Upper lobe of left lung (tissue), 6 donors: Measurements from ENCODE around the gene ADGRL3. TPM values are rescaled to one million over a fixed set of nuclear protein-coding genes. Genes with fewer than 3 reads are reported as not detected.

Source experiments
- ATAC-seq, 2 donors: fragments of 200-7000 bp; cut with Tn5 transposase; one replicate each; pipeline ENCODE4 v1.9.1; 2022; ENCODE audit warnings: mild to moderate bottlenecking in 2 of 2, moderate library complexity in 2 of 2; ENCODE audit not compliant: low FRiP score in 2 of 2
- DNase-seq, 2 donors: peaks; one replicate each; pipeline ENCODE4 v3.0.0-alpha.2; 2019 to 2020
- H3K27ac ChIP-seq, 4 donors: fragments of 200-600 bp; sonication (generic); one replicate each; pipeline ENCODE4 v1.5.1; 2016 to 2019
- H3K27me3 ChIP-seq, 4 donors: fragments of 200-600 bp; sonication (generic); one replicate each; pipeline ENCODE4 v1.5.1; 2017 to 2019
- H3K36me3 ChIP-seq, 4 donors: fragments of 200-600 bp; sonication (generic); one replicate each; pipeline ENCODE4 v1.5.1; 2016 to 2019
- H3K4me1 ChIP-seq, 4 donors: fragments of 200-600 bp; sonication (generic); one replicate each; pipeline ENCODE4 v1.5.1; 2018 to 2019
- H3K4me3 ChIP-seq, 4 donors: fragments of 200-600 bp; sonication (generic); one replicate each; pipeline ENCODE4 v1.5.1; 2017 to 2019; ENCODE audit warnings: mild to moderate bottlenecking in 2 of 4, moderate library complexity in 1 of 4
- H3K9me3 ChIP-seq, 4 donors: fragments of 200-600 bp; sonication (generic); one replicate each; pipeline ENCODE4 v1.5.1; 2018 to 2019
- EP300 ChIP-seq, 4 donors: sonication (generic); formaldehyde crosslinking; IDR thresholded peaks; one replicate each; pipeline ENCODE4 v1.5.1; 2017; ENCODE audit warnings: antibody characterized with exemption in 4 of 4, control low read depth in 2 of 4
- POLR2A ChIP-seq, 4 donors: fragments of 450-650 bp; IDR thresholded peaks; one replicate each; pipeline ENCODE4 v1.5.1; 2016 to 2017; ENCODE audit warnings: antibody characterized with exemption in 4 of 4, mild to moderate bottlenecking in 2 of 4
- POLR2AphosphoS5 ChIP-seq, 2 donors: sonication (generic); formaldehyde crosslinking; IDR thresholded peaks; one replicate each; pipeline ENCODE4 v1.5.1; 2017; ENCODE audit warnings: antibody characterized with exemption in 2 of 2
- WGBS, 2 donors: methylation state at CpG; one replicate each; pipeline ENCODE4 v1.1.5; 2017 to 2018; 5-methylcytosine and 5-hydroxymethylcytosine counted together
- total RNA-seq, 6 donors: library from RNA; depleted of rRNA in 4 of 6; stranded (reverse); fragments of >200 nt in 4 of 6; gene quantifications; one replicate each; pipeline versions ENCODE4 v1.1.0 to v1.2.1, GENCODE V29; 2016 to 2021
- TF ChIP-seq, protein P1 (sequence below), 6 experiments: fragments of 450-650 bp in 4 of 6; fragments of 200-600 bp in 2 of 6; sonication (generic) in 2 of 6; IDR thresholded peaks; one replicate each; pipeline ENCODE4 v1.5.1; 2016 to 2019; ENCODE audit warnings: antibody characterized with exemption in 6 of 6
- donor health status: DM: no; HTN: no; CAD: no; lungs with moderate emphysema.
- donor health status: DM: no; HTN: yes; CAD: no; lungs with severe emphysema.

ADGRL3 gene
- total RNA-seq, 6 donors from 2014 or later = 1.0 to 8.5 (median 2.9) TPM

DNA sequence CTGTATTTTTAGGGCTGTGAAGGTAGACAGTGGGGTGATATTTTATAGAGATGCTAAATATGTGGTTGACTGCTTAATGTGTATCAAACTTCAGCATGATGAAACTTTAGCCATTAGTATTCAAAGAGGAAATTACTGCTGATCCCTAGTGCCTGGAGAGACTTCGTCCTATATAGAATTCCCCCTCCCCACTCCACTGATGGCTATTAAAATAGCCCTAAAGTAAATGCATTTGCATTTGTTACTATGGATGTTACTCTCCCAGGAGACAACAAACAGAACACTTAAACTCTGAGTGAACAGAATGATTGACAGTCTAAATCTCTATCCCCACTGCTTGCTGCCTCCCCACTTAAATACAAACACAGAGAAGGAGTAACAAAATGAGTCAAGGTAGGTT lies 39.1 kb downstream of the ADGRL3 start:
- H3K4me3 ChIP-seq = no peak overlapping the region
- ATAC-seq = no peak
- no peaks in the 10 kb centered on the region for H3K4me1 ChIP-seq
- no peaks in the 10 kb centered on the region for H3K9me3 ChIP-seq
- TF ChIP-seq POLR2AphosphoS5 (IDR thresholded peaks at IDR 0.05) (no peak), EP300 (IDR thresholded peaks at IDR 0.05) (no peak), POLR2A (IDR thresholded peaks at IDR 0.05) (no peak)
- TF ChIP-seq, protein P1, sequence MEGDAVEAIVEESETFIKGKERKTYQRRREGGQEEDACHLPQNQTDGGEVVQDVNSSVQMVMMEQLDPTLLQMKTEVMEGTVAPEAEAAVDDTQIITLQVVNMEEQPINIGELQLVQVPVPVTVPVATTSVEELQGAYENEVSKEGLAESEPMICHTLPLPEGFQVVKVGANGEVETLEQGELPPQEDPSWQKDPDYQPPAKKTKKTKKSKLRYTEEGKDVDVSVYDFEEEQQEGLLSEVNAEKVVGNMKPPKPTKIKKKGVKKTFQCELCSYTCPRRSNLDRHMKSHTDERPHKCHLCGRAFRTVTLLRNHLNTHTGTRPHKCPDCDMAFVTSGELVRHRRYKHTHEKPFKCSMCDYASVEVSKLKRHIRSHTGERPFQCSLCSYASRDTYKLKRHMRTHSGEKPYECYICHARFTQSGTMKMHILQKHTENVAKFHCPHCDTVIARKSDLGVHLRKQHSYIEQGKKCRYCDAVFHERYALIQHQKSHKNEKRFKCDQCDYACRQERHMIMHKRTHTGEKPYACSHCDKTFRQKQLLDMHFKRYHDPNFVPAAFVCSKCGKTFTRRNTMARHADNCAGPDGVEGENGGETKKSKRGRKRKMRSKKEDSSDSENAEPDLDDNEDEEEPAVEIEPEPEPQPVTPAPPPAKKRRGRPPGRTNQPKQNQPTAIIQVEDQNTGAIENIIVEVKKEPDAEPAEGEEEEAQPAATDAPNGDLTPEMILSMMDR (IDR thresholded peaks at IDR 0.05) = no peak
- 85 to 94% methylated on average over 1 of the region's 1 CpG for WGBS, 2 donors
- no peaks in the 10 kb centered on the region for H3K36me3 ChIP-seq
- H3K27ac ChIP-seq = no peak overlapping the region
- DNase-seq = no peak
- no peaks in the 10 kb centered on the region for H3K27me3 ChIP-seq

DNA sequence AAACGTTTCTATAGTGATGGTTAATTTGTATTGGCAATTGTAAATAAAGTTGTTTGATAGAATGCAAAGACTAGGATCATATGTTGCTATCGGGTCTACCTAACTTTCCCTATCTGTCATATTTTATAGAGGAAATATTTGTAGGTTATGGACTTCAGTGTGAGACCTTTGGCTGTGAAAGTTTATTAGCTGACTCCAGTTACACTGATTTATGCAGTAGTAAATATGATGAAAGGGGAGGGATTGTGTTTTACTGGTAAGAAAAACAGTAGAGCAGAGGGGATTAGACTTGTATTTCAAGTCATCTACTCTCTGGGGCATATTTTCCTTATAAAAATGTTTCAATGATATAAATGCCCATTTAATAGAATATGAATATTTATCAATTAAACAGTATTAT lies 43.8 kb downstream of the ADGRL3 start:
- WGBS, 2 donors = 37 to 56% methylated on average over 2 of the region's 2 CpGs
- DNase-seq (no peak), ATAC-seq (no peak)
- H3K4me1 ChIP-seq = no peaks in the 10 kb centered on the region
- H3K9me3 ChIP-seq = no peaks in the 10 kb centered on the region
- no peak overlapping the region for H3K27ac ChIP-seq
- no peaks in the 10 kb centered on the region for H3K36me3 ChIP-seq
- TF ChIP-seq POLR2AphosphoS5 (IDR thresholded peaks at IDR 0.05) (no peak), EP300 (IDR thresholded peaks at IDR 0.05) (no peak), POLR2A (IDR thresholded peaks at IDR 0.05) (no peak)
- TF ChIP-seq, protein P1 (IDR thresholded peaks at IDR 0.05) = no peak
- no peaks in the 10 kb centered on the region for H3K27me3 ChIP-seq
- H3K4me3 ChIP-seq = no peak overlapping the region

DNA sequence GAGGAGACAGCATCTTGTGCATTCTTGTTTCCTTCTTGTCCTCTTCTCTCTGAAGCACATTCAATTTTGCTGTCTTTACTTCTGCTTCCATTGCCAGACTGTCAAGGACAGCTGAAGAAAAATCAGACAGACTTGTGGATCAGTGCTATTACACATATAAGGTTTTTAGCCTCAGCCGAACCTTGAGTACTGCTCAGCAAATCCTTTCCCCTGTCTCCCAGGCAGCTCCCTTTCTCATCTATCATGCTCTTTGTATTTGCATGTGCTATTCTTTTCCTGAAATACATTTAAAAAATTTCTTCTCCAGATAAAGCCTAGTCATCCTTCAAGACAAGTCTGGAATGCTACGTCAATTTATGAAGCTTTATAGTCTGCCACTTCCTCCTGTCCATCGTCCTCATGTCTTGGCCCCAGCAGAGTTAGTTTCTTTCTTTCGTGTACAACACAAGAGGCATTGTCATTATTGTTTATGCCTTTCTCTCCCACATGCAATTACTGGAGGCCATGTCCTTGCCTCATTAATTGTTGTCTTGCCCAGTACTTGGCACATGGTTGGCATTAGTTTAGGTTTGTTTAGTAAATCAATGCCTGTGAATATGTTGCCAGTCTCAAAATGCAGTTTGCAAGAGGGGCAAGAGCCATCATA lies 45.1 kb downstream of the ADGRL3 start:
- Histone ChIP-seq H3K36me3 (no peaks in the 10 kb centered on the region), H3K4me1 (no peaks in the 10 kb centered on the region), H3K9me3 (no peaks in the 10 kb centered on the region), H3K27me3 (no peaks in the 10 kb centered on the region), H3K4me3 (no peak overlapping the region), H3K27ac (no peak overlapping the region)
- ATAC-seq = no peak
- TF ChIP-seq, protein P1 (IDR thresholded peaks at IDR 0.05) = no peak
- no peak for TF ChIP-seq EP300 (IDR thresholded peaks at IDR 0.05)
- TF ChIP-seq POLR2AphosphoS5 (IDR thresholded peaks at IDR 0.05) = no peak
- no peak for TF ChIP-seq POLR2A (IDR thresholded peaks at IDR 0.05)
- 56 to 68% methylated on average over 4 of the region's 4 CpGs for WGBS, 2 donors
- no peak for DNase-seq

DNA sequence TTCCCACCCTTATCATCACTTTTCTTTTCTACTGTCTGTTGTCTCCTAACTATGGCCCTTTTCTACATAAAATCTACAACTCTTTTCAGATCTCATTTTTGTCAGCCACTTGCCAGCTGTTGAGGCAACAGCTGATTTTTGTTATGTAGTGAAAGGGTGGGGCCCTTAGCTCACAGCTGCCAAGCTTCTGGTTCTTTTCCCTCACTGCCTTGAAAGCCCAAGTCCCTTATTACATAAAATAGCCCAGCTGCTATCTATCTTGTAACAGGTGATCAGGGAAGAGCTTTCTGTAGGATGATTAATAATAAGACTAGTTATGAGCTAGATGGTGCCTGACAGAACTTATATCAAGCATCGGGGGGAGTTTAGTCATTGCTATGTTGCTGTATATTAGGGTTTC lies 45.9 kb downstream of the ADGRL3 start:
- ATAC-seq = no peak
- DNase-seq = no peak
- 75 to 82% methylated on average over 1 of the region's 1 CpG for WGBS, 2 donors

DNA sequence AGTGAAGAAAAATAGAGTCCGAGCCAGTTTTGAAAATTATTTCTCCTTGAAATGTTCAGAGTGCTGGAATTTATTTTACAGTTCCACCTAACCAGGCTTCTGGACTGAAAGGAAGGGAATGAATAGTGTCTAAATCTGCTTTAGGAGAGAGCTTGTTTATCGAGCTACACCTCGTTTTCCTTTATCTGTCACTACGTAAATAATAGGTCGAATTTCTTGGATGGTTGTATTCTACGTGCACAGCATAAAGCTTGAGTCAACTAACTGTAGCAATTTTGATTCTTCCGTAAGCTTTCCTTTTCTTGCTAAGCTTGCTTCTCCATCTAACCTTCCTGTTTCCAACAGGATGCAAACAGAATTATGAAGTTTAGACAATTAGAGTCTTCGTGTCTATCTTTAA lies 48.6 kb downstream of the ADGRL3 start:
- H3K4me3 ChIP-seq = no peak overlapping the region
- no peaks in the 10 kb centered on the region for H3K9me3 ChIP-seq
- no peak overlapping the region for H3K27ac ChIP-seq
- 68 to 70% methylated on average over 8 of the region's 8 CpGs for WGBS, 2 donors
- no peak for TF ChIP-seq EP300 (IDR thresholded peaks at IDR 0.05)
- TF ChIP-seq, protein P1 (IDR thresholded peaks at IDR 0.05) = no peak
- no peak for TF ChIP-seq POLR2AphosphoS5 (IDR thresholded peaks at IDR 0.05)
- TF ChIP-seq POLR2A (IDR thresholded peaks at IDR 0.05) = no peak
- H3K27me3 ChIP-seq = no peaks in the 10 kb centered on the region
- H3K4me1 ChIP-seq = no peaks in the 10 kb centered on the region
- ATAC-seq (no peak), DNase-seq (no peak)
- no peaks in the 10 kb centered on the region for H3K36me3 ChIP-seq

More for the DNA sequence above, 45.9 kb downstream of the ADGRL3 start:
- Histone ChIP-seq H3K4me3 (no peak overlapping the region), H3K4me1 (no peaks in the 10 kb centered on the region), H3K27me3 (no peaks in the 10 kb centered on the region), H3K27ac (no peak overlapping the region), H3K36me3 (no peaks in the 10 kb centered on the region), H3K9me3 (no peaks in the 10 kb centered on the region)
- TF ChIP-seq POLR2AphosphoS5 (IDR thresholded peaks at IDR 0.05) (no peak), EP300 (IDR thresholded peaks at IDR 0.05) (peak in 1 of 4 donors; percentile 2)
